Activated naive CD4-positive, alpha-beta T cell treated with anti-CD3 and anti-CD28 coated beads, Interleukin-2, amount 50 U/mL, for 24 hours (primary cell): ENCODE measurements around the gene TIGD1.

Source experiments
- H3K27ac Mint-ChIP-seq: one replicate; pipeline ENCODE4 v1.8.0; 2021; ENCODE audit warnings: mild to moderate bottlenecking, mixed read lengths
- H3K27me3 Mint-ChIP-seq: one replicate; pipeline ENCODE4 v1.8.0; 2021; ENCODE audit warnings: mixed read lengths
- H3K36me3 Mint-ChIP-seq: one replicate; pipeline ENCODE4 v1.8.0; 2021; ENCODE audit warnings: mixed read lengths
- H3K4me1 Mint-ChIP-seq: one replicate; pipeline ENCODE4 v1.8.0; 2021; ENCODE audit warnings: mixed read lengths
- H3K4me3 Mint-ChIP-seq: one replicate; pipeline ENCODE4 v1.8.0; 2021; ENCODE audit warnings: mild to moderate bottlenecking, mixed read lengths
- H3K9me3 Mint-ChIP-seq: one replicate; pipeline ENCODE4 v1.8.0; 2021; ENCODE audit warnings: mixed read lengths

Gene TIGD1

DNA sequence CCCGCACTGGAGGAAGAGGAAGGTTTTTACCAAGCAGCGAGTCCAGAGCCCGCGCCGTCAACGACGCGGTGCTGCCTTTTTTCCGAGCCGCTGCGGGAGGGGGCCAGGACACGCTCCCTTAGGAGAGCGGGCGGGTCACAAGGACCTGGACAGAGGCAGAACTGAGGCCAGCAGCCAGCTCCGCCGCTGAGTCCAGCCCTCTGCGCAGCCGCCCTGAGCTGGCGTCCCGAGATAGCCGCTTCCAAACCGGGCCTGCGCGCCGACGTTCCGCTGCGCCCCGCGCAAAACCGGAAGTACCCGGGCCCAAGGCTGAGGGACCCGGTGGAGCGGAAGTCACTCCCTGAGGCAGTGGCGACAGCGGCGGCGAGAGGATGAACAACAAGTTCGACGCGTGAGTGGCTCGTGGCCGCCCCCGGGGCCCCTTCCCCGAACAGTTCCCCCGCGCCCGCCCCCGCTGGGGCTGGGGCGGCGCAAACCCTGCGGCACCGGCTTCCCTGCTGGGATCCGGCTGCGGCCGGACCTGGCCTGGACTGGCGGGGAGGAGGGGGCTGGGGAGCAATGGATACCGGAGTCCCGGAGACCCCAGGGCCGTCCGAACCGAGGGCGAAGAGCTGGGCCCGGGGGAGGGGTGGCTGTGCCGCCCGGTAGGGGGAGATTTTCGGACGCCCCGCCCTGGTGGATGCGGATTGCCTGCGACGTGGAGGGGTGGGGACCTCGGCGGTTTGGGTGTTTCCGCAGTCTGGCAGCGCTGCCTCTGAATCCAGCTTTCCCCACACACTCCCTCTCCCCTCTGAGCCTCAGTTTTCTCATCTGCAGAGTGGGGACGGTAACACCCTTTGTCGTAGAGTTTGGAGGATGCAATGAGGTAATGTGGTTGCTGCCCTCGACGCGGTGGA, at the start of gene TIGD1, which contains the start of gene EIF4E2:
TIGD1 (minus strand) TSS at position 204 of the 896 bp plus-strand sequence. CDS start 675 bp downstream, outside the sequence.
EIF4E2 (plus strand) TSS at position 336 of the 896 bp plus-strand sequence; CDS start at position 372, 36 bp downstream.
- no peaks in the 10 kb centered on the region for H3K27me3 Mint-ChIP-seq
- H3K36me3 Mint-ChIP-seq: peaks cover 15% of the 10 kb centered on the region
- peaks cover 77% of the 10 kb centered on the region for H3K4me1 Mint-ChIP-seq

DNA sequence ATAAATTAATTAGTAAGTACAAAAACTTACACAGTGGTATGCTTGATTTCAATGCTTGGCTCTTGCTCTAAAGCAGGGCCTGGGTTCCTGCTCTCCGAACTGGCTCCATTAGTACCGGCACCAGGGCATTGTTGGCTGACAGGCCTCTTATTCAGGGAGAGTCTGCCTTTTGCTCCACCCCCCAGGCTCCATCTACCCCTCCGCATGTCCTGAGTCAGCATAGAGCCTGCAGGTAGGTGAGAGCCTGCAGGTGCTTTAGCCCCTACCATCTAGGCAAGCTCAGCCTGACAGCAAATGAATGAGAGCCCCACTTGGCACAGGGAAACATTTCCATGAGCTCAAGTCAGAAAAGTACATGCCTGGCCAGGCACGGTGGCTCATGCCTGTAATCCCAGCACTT, 47.9 kb upstream of the TIGD1 start:
- Mint-ChIP-seq H3K36me3 (no peaks in the 10 kb centered on the region), H3K9me3 (no peaks in the 10 kb centered on the region), H3K27ac (no peak overlapping the region), H3K4me3 (no peak overlapping the region), H3K4me1 (no peaks in the 10 kb centered on the region), H3K27me3 (no peaks in the 10 kb centered on the region)

More for the DNA sequence above, at the start of gene TIGD1, which contains the start of gene EIF4E2:
- Mint-ChIP-seq H3K4me3 (peak within 1 kb of the TSS; percentile 98), H3K9me3 (no peaks in the 10 kb centered on the region), H3K27ac (peak within 1 kb of the TSS; percentile 100)

DNA sequence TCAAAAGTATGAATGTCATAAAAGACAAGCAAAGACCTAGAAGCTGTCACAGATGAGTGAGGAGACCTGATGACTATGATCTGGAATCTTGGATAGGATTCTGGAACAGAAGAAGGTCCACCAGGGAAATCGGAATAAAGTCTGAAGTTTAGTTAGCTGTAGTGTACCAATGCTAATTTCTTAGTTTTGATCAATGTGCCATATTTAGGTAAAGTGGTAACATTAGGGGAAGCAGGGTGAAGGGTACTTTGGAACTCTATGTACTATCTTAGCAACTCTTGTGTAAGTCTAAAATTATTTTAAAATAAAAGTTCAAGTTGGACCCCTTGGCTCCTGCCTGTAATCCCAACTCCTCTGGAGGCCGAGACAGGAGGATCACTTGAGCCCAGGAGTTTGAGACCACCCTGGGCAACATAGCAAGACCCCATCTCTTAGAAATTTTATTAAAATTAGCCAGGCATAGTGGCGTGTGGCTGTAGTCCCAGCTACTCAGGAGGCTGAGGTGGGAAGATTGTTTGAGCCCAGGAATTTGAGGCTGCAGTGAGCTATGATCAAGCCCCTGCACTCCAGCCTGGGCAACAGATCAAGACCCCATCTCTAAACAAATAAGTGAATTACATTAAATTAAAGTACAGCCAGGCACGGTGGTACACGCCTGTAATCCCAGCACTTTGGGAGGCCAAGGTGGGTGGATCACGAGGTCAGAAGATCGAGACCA, 47.2 kb upstream of the TIGD1 start:
- no peak overlapping the region for H3K4me3 Mint-ChIP-seq
- H3K4me1 Mint-ChIP-seq: no peaks in the 10 kb centered on the region
- H3K27ac Mint-ChIP-seq: no peak overlapping the region
- no peaks in the 10 kb centered on the region for H3K36me3 Mint-ChIP-seq
- H3K27me3 Mint-ChIP-seq: no peaks in the 10 kb centered on the region
- H3K9me3 Mint-ChIP-seq: no peaks in the 10 kb centered on the region

DNA sequence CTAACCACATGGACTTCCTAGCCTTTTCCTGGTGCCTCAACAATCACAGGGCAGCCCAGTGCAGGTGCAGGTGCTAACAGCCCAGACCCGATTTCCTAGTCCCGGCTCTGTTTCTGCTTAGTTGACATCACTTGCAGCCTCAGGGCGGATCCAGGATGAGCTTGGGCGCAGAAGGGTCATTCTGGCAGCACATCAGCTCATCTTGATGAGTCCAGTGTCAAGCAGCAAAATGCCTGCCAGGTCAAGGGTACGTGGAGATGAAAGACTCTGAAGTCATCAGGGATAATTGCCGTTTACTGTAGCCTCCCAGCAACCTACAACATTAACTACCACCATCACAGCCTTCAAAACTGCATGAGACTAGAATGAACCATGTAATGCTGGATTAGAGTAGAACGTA, 43.6 kb upstream of the TIGD1 start:
- no peaks in the 10 kb centered on the region for H3K36me3 Mint-ChIP-seq
- no peak overlapping the region for H3K4me3 Mint-ChIP-seq
- no peaks in the 10 kb centered on the region for H3K27me3 Mint-ChIP-seq
- H3K9me3 Mint-ChIP-seq: no peaks in the 10 kb centered on the region
- no peaks in the 10 kb centered on the region for H3K4me1 Mint-ChIP-seq
- no peak overlapping the region for H3K27ac Mint-ChIP-seq

DNA sequence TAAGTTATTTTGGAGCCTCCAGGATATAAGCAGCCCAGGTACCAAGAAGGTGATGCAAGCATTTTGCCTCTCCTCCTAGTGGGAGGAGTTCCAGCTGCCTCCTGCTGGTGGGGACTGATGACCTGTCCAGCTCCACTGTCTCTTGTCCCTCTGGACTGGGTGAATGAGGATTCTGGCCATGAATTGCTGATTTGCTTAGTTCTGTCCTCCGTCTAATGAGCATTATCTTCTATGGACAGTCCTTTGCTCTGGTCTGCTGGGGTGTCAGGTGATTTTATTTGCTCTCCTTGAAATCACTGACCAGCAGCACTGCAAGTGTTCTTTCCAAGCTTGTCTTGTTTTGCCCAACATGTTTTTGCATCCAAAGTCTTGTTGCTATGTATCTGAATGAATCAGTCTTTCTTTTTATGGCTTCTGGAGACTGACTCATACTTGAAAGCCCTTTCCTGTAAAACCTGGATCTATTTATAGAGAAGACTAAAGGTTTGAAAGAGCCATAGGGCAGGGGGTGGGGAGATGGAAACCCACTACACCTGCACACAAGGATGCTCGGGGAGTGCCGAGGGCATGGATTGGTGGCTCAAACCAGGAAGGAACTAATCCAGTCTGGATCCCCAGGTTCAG, 42.5 kb upstream of the TIGD1 start:
- Mint-ChIP-seq H3K4me1 (no peaks in the 10 kb centered on the region), H3K27ac (no peak overlapping the region), H3K4me3 (no peak overlapping the region), H3K27me3 (no peaks in the 10 kb centered on the region), H3K36me3 (no peaks in the 10 kb centered on the region), H3K9me3 (no peaks in the 10 kb centered on the region)

DNA sequence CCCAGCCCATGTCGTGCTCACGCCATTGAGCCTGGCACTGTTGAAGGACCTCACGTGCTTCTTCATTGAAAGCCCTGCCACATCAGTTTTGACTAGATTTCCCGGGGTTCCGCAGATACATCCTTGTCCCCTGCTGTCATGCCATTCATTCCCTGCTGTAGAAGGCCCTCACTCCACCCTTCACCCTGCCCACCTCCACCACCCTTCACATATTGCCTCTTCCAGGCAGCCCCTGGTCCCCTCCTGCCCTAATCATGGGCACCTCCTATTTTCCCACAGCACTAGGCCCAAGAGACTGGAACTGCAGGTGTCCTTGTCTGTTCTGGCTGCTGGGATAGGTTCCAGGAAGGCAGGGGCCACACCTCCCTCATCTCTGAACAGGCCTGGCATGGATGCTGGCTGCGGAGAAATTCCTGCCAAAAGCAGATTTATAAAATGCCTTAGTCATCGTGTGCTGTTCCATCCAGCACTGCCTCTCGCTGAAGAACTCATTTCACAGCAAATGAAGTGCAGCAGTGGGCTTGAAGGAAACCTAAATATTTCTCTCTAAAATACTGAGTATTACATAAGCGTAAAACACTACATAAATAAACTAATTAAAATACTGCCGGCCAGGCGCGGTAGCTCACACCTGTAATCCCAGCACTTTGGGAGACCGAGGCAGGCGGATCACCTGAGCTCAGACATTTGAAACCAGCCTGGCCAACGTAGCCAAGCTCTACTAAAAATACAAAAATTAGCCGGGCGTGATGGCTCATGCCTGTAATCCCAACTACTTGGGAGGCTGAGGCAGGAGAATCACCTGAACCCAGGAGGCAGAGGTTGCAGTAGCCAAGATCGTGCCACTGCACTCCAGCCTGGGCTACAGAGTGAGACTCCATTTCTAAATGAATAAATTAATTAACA, 38.6 kb upstream of the TIGD1 start:
- H3K36me3 Mint-ChIP-seq: peaks cover 8% of the 10 kb centered on the region
- H3K9me3 Mint-ChIP-seq: no peaks in the 10 kb centered on the region
- H3K27me3 Mint-ChIP-seq: no peaks in the 10 kb centered on the region
- no peak overlapping the region for H3K27ac Mint-ChIP-seq
- no peaks in the 10 kb centered on the region for H3K4me1 Mint-ChIP-seq
- H3K4me3 Mint-ChIP-seq: no peak overlapping the region

DNA sequence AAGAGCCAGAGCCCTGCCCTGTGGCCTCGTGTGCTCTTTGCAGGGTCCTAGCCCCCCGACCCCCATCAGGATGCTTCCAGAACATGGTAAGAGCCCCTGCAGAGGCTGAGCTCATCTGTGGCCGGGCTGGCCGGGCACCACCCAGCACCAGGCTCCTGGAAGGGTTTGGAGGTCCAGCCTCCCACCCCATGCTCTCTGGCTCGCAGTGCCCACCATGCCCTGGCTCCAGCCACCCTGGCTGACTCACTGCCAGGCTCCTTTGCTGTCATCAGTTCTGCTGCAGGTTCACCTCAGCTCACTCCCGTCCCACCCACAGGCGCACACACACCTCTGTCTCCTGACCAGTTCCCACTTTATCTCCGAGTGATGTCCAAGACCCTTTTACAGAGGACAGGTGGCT, 37.7 kb upstream of the TIGD1 start:
- Mint-ChIP-seq H3K36me3 (peaks cover 15% of the 10 kb centered on the region), H3K27ac (no peak overlapping the region), H3K4me3 (no peak overlapping the region), H3K4me1 (no peaks in the 10 kb centered on the region), H3K9me3 (no peaks in the 10 kb centered on the region), H3K27me3 (no peaks in the 10 kb centered on the region)

DNA sequence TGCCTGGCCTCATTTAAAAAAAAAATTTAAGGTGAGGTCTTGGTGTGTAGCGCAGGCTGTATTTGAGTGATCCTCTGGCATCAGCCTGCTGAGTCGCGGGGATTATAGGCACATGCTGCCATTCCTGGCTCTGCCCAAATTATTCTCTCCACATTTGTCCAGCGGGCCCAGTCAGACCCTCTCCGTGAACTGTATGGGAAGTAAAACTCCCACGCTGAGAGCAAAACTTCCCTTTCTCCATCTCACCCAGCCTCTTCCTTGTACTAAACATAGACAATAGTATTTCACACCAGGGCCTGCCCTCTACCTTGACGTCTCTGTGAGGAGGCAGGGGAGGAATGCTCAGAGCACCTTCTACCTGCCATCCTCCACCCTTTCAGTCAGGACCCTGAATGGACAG, 37.2 kb upstream of the TIGD1 start:
- peaks cover 20% of the 10 kb centered on the region for H3K36me3 Mint-ChIP-seq
- no peaks in the 10 kb centered on the region for H3K27me3 Mint-ChIP-seq
- H3K27ac Mint-ChIP-seq: no peak overlapping the region
- H3K4me3 Mint-ChIP-seq: no peak overlapping the region
- H3K4me1 Mint-ChIP-seq: no peaks in the 10 kb centered on the region
- no peaks in the 10 kb centered on the region for H3K9me3 Mint-ChIP-seq

DNA sequence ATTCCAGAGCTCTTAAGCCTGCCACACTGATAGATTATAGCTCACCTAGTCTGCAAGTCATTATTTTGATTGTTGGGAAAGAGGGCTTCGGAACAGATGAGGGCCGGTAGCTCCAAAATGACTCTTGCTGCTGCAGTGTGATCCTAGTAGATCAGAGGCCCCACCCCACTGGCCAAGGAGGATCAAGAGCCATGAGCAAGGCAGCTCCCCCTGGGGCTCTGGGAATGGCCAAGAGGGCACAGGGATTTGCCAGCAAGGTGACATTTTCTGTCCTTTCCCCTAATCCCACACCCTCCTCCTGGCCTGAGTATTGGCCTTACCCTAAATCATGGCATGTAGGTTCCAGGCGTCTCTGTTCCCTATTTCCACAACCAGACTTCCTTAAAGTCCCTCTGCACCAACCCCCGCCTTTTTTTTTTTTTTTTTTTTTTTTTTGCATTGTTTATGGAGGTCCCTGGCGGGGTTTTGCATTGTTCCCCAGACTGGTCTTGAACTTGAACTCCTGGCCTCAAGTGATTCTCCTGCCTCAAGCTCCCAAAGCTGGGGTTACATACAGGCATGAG, 36.7 kb upstream of the TIGD1 start:
- Mint-ChIP-seq H3K27ac (no peak overlapping the region), H3K27me3 (no peaks in the 10 kb centered on the region), H3K4me3 (no peak overlapping the region), H3K4me1 (no peaks in the 10 kb centered on the region), H3K9me3 (no peaks in the 10 kb centered on the region), H3K36me3 (peaks cover 24% of the 10 kb centered on the region)

DNA sequence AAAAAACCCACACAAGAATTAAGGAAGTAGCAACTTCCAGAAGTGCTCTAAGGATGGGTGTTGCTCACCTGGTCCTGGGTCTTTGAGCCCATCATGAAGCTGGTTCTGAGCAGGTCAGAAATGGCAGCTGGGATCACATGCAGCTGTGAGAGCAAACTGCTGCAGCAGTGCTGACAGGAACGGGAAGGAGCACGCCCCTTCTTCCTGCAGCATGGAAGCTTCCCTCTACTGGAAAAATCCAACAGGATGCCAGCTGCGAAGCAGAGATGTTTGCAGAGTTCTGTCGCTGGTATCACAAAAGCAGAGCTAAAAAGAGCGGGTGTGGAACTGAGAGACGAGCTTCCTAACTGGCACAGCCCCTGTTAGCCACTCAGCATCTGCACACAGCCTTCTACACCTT, 33.9 kb upstream of the TIGD1 start:
- no peaks in the 10 kb centered on the region for H3K27me3 Mint-ChIP-seq
- H3K9me3 Mint-ChIP-seq: no peaks in the 10 kb centered on the region
- H3K27ac Mint-ChIP-seq: no peak overlapping the region
- no peaks in the 10 kb centered on the region for H3K4me1 Mint-ChIP-seq
- peaks cover 35% of the 10 kb centered on the region for H3K36me3 Mint-ChIP-seq
- H3K4me3 Mint-ChIP-seq: no peak overlapping the region

DNA sequence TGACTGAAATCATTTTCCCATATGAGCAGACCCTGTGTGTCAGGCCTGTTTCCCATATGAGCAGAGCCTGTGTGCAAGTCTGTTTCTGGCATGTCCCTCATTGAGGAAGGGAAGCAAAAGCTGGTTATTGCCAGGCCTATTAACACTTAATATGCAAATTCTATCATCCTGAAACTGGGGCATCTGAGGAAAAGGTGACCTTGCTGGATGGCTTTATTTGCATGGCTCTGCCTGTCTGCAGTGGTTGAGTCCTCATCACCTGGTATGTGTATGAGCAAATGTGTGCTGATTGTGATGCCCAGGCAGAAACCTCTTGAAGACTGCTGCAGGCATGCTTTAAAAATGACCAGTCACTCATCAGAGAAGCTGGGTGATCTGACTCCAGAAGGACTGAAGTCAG, 31.4 kb upstream of the TIGD1 start:
- Mint-ChIP-seq H3K4me3 (no peak overlapping the region), H3K4me1 (no peaks in the 10 kb centered on the region), H3K9me3 (no peaks in the 10 kb centered on the region), H3K27me3 (no peaks in the 10 kb centered on the region), H3K36me3 (peaks cover 45% of the 10 kb centered on the region), H3K27ac (no peak overlapping the region)

DNA sequence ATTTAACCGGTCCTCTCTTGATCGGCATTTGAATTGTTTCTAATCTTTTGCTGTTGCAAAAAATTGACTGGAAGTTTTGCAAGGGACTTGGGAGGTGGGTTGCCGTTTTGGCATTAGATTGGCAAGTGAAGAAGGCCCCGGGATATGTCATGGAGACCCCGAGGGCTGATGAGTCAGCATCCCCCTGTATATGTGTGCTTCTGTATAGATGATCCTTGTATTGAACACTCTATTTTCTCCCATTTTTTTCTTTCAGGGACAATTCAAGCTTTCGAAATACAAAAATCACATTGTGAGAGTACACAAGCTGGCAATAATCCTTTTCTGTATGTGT, 30.3 kb upstream of the TIGD1 start:
- no peaks in the 10 kb centered on the region for H3K9me3 Mint-ChIP-seq
- H3K27me3 Mint-ChIP-seq: no peaks in the 10 kb centered on the region
- H3K36me3 Mint-ChIP-seq: peaks cover 51% of the 10 kb centered on the region
- no peaks in the 10 kb centered on the region for H3K4me1 Mint-ChIP-seq
- no peak overlapping the region for H3K27ac Mint-ChIP-seq
- H3K4me3 Mint-ChIP-seq: no peak overlapping the region

DNA sequence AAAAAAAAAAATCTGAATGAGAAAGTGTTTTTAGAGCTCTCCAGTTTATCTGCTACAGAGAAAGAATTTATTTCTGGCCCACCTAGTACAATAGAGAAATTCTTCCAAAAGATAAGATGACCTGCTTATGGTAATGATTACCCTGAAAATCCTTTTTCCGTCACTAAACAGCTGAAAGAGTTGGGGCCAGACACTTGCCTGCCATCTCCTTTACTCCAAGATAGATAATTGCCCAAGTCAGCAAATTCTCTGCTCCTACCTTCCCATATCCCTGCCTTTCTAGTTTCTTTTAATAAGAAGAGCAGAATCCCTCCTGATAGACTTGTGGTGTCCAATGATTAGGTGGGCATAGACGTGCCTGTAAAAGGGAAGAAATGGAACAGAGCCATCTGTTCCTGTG, 28.3 kb upstream of the TIGD1 start:
- Mint-ChIP-seq H3K27ac (no peak overlapping the region), H3K4me1 (no peaks in the 10 kb centered on the region), H3K36me3 (peaks cover 48% of the 10 kb centered on the region), H3K4me3 (no peak overlapping the region), H3K27me3 (no peaks in the 10 kb centered on the region), H3K9me3 (no peaks in the 10 kb centered on the region)

DNA sequence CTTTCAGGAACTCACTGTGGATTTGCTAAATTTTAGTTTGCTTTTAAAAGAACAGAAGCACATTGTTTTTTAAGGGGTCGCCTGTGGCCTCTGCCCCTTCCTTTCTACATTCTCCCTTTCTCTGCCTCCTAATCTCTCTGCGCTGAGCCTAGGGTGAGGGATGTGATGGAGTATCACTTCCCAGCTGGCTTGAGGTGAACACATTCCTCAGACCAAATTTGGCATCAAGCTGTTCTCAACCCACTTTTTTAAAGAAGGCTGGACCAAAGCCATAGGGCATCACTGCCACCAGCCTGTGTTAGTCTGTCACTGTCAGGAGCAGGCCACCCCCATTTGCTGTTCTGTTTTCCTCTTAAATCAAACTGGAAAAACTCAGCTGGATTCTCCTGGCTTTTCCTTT, 27.5 kb upstream of the TIGD1 start:
- Mint-ChIP-seq H3K4me1 (no peaks in the 10 kb centered on the region), H3K27ac (no peak overlapping the region), H3K9me3 (no peaks in the 10 kb centered on the region), H3K27me3 (no peaks in the 10 kb centered on the region), H3K4me3 (no peak overlapping the region), H3K36me3 (peaks cover 42% of the 10 kb centered on the region)

DNA sequence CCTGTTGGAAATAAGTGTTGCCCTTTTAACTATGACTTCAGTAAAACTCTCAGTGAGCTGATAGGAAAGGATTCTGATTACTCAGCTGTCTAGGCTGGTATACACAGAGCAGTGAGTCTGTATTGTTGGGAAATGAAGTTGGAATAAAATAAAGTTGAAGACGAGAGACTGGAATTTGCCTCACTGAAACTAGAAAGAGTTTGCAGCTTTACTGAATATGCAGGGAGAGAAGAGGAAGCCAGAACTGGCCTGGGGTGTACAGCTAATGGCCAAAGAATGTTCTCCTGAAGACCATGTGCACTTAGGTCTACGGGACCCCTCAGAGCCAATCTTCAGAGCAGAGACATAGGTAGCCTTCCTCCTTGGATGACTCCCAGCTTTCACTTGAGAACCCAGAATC, 26.6 kb upstream of the TIGD1 start:
- peaks cover 35% of the 10 kb centered on the region for H3K36me3 Mint-ChIP-seq
- H3K4me3 Mint-ChIP-seq: no peak overlapping the region
- H3K27me3 Mint-ChIP-seq: no peaks in the 10 kb centered on the region
- no peaks in the 10 kb centered on the region for H3K9me3 Mint-ChIP-seq
- H3K4me1 Mint-ChIP-seq: no peaks in the 10 kb centered on the region
- H3K27ac Mint-ChIP-seq: no peak overlapping the region
